ENCODE results near the gene MACROH2A1.

DNA sequence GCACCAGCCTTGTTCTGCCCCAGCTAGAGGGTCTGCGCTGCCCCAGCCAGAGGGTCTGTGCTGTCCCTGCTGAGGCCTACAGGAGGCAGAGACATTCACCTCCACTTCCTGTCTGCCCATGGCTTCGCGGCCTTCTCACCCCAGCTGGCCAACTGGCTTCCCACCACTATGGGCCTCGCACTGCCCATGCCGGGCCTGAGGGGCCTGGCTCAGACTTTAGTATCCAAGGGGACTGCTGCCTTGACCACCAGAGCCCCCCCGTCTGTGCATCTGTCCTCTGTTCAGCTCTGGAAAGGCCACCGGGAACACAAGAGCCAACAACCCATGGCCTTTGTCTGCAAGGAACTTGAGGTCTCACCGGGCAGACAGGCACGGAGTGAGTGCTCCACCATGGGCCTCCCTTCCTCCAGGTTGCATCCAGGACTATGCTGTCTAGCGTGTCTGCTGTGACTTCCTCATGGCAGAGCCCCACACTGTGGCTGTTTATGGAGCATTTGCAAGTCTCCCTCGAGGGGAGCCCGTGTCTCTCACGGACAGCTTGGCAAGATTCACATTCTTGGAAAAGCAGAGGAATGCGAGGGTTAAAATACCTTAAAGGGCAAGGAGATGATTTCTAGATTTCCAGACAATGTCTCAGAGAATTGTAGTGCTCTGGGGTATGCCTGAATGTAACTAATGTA is 46.4 kb upstream of the MACROH2A1 start:
- TF ChIP-seq CTCF (IDR thresholded peaks at IDR 0.05; ENCODE audit: low read depth, low read length, poor library complexity, severe bottlenecking): no peak
- TF ChIP-seq EZH2phosphoT487 (IDR thresholded peaks at IDR 0.05; ENCODE audit: borderline replicate concordance, low read length): no peak
